ENCODE results near the gene RTP3.

DNA sequence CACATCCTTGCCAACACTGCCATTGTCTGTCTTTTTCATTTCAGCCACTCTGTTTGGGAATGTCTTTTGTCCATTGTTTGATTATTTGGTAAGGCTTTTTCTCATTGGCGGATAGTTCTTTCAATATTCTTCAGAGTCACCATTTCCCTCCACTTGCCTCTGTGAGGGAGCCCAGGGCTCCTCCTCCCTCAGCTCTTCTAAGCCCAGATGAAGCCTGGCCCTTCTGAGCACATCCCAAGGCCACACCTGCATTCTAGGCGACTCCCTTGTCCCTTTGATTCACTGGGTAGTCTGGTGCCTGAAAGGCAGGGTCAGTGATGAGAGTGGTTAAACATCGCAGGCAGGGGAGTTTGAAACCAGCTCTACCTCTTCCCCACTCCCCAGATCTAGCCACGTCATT, 20.6 kb upstream of the RTP3 start:
- TF ChIP-seq, protein P1, sequence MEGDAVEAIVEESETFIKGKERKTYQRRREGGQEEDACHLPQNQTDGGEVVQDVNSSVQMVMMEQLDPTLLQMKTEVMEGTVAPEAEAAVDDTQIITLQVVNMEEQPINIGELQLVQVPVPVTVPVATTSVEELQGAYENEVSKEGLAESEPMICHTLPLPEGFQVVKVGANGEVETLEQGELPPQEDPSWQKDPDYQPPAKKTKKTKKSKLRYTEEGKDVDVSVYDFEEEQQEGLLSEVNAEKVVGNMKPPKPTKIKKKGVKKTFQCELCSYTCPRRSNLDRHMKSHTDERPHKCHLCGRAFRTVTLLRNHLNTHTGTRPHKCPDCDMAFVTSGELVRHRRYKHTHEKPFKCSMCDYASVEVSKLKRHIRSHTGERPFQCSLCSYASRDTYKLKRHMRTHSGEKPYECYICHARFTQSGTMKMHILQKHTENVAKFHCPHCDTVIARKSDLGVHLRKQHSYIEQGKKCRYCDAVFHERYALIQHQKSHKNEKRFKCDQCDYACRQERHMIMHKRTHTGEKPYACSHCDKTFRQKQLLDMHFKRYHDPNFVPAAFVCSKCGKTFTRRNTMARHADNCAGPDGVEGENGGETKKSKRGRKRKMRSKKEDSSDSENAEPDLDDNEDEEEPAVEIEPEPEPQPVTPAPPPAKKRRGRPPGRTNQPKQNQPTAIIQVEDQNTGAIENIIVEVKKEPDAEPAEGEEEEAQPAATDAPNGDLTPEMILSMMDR (IDR thresholded peaks at IDR 0.05): no peak
- TF ChIP-seq POLR2A (IDR thresholded peaks at IDR 0.05; ENCODE audit: low read length) (no peak), ELK1 (IDR thresholded peaks at IDR 0.05; ENCODE audit: low read depth, low read length) (no peak), SMC3 (IDR thresholded peaks at IDR 0.05) (no peak), MAX (IDR thresholded peaks at IDR 0.05) (no peak), EP300 (IDR thresholded peaks at IDR 0.05) (no peak), RAD21 (conservative IDR thresholded peaks at IDR 0.05 in 1 of 2, IDR thresholded peaks at IDR 0.05 in 1 of 2) (no peak)

Measured in A549 (cell line).